Aorta (tissue), 5 donors: Measurements from ENCODE around the gene ANKRD18A. TPM values are rescaled to one million over a fixed set of nuclear protein-coding genes. Genes with fewer than 3 reads are reported as not detected.
"Not testable (repeated sequence)": the region's sequence is repeated elsewhere in the genome, so short reads cannot be mapped to it uniquely, and the experiment has no call there.

Source experiments
- ATAC-seq: fragments of 200-7000 bp; cut with Tn5 transposase; one replicate; pipeline ENCODE4 v1.9.1; 2022; ENCODE audit warnings: moderate library complexity; ENCODE audit not compliant: low FRiP score
- DNase-seq, 2 donors: peaks; one replicate each; pipeline ENCODE4 v3.0.0-alpha.2; 2020
- H3K27ac ChIP-seq, 2 donors: one replicate each; pipeline ENCODE4 v1.5.1; 2013; ENCODE audit warnings: low read length in 2 of 2, mild to moderate bottlenecking in 2 of 2, moderate library complexity in 2 of 2, control low read depth in 1 of 2, inconsistent platforms in 1 of 2, low read depth in 1 of 2
- H3K27me3 ChIP-seq, 2 donors: one replicate each; pipeline ENCODE4 v1.6.1; 2013; ENCODE audit warnings: control low read depth in 1 of 2, low read length in 1 of 2, mild to moderate bottlenecking in 1 of 2, moderate library complexity in 1 of 2; ENCODE audit not compliant: insufficient read depth in 2 of 2, control insufficient read depth in 1 of 2
- H3K36me3 ChIP-seq, 2 donors: one replicate each; pipeline ENCODE4 v1.6.1; 2013; ENCODE audit warnings: control low read depth in 1 of 2, low read length in 1 of 2, mild to moderate bottlenecking in 1 of 2; ENCODE audit not compliant: insufficient read depth in 2 of 2, control insufficient read depth in 1 of 2
- H3K4me1 ChIP-seq, 2 donors: one replicate each; pipeline ENCODE4 v1.6.1; 2013; ENCODE audit warnings: low read length in 2 of 2, control low read depth in 1 of 2, mild to moderate bottlenecking in 1 of 2, moderate library complexity in 1 of 2; ENCODE audit not compliant: insufficient read depth in 2 of 2, control insufficient read depth in 1 of 2
- H3K4me3 ChIP-seq, 2 donors: one replicate each; pipeline ENCODE4 v1.5.1; 2013; ENCODE audit warnings: low read length in 2 of 2, control low read depth in 1 of 2, mild to moderate bottlenecking in 1 of 2
- H3K9me3 ChIP-seq: one replicate; pipeline ENCODE4 v1.6.1; 2013; ENCODE audit warnings: mild to moderate bottlenecking, low read length; ENCODE audit not compliant: control insufficient read depth
- WGBS, 2 donors: extraction: QIAGEN DNeasy Blood & Tissue Kit; methylation state at CpG; one replicate each; pipeline ENCODE4 v1.1.7; 2013; 5-methylcytosine and 5-hydroxymethylcytosine counted together
- intact Hi-C, 2 donors: fragments of 100-400 bp; cut with DNase I; formaldehyde crosslinking; loops; one replicate each; pipeline versions ENCODE4 v1.14.2 to v1.15.0; 2022
- polyA plus RNA-seq, 2 donors: library from polyadenylated mRNA; stranded (reverse); fragments of 200-250 nt; gene quantifications; one replicate each; pipeline ENCODE4 v1.2.3, GENCODE V29; 2013
- total RNA-seq, 2 donors: library from RNA; stranded (reverse); fragmentation: NEBNext Ultra II Directional; extraction: Animal tissue kit (Norgen Biotek cat#: 25700); gene quantifications; one replicate each; pipeline ENCODE4 v1.2.1, GENCODE V29; 2021
- donor health status: healthy with polysubstance abuse.
- donor health status: Bipolar disorder and iron deficiency.
- donor health status: DM: no; HTN: no; CAD: no.
- donor health status: DM: no; HTN: no; CAD: no.
- donor health status: DM: yes; HTN: yes; CAD: no.

The ANKRD18A gene
- total and polyA plus RNA-seq, 4 donors = 0.06 to 0.18 TPM; not detected in 2

- intact Hi-C loops, H3K27ac ChIP-seq, H3K9me3 ChIP-seq, ATAC-seq, H3K4me3 ChIP-seq, H3K4me1 ChIP-seq, H3K36me3 ChIP-seq, H3K27me3 ChIP-seq, DNase-seq: not testable (repeated sequence)
- WGBS, 2 donors = 2 to 14% methylated on average over 2 of the region's 2 CpGs
Observed at GRCh38 chr9:38598029-38598745, 22.2 kb downstream of the ANKRD18A start.

DNA sequence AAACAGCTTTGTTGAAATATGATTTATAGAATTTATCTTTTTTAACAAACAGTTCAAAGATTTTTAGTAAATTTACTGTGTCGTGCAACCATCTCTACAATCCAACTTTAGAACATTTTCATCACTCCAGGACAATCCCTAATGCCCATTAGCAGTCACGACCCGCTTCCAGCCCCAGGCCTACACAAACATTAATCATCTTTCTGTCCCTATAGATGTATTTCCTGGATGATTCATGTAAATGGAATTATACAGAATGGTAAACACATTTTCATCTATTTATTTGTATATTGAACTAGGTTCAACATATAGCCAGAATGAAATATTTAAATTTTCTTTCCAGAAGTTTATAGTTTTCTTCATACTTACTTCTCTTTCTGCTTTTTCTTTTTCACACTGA, 25.3 kb downstream of the ANKRD18A start:
- WGBS, 2 donors = 76 to 86% methylated on average over 3 of the region's 3 CpGs
- H3K36me3 ChIP-seq, H3K9me3 ChIP-seq, intact Hi-C loops, DNase-seq, H3K4me3 ChIP-seq, H3K27me3 ChIP-seq, H3K4me1 ChIP-seq, H3K27ac ChIP-seq, ATAC-seq: not testable (repeated sequence)

GRCh38 chr9:38591346-38592063, 28.9 kb downstream of the ANKRD18A start:
- H3K9me3 ChIP-seq, ATAC-seq: not testable (repeated sequence)
- WGBS, 2 donors = 30 to 41% methylated on average over 9 of the region's 9 CpGs

DNA sequence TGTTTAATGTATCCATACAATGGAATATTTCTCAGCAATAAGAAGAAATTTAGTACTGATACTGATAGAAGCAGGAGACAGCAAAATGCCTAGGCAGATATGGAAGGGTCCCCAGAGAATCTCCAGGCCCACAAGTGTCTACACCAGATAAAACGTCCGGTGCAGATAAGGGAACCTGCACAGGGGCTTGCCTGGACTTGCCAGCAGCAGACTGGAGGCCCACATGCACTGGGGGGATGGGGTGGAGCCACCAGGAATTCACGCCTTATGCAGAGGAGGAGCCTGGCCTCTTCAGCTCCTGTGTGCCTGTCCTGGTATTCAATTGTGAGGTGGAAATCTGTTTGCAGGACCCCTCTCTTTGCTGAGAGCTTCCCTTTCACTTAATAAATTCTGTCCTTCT, 36.6 kb downstream of the ANKRD18A start:
- H3K36me3 ChIP-seq, intact Hi-C loops, H3K9me3 ChIP-seq, H3K4me3 ChIP-seq, H3K4me1 ChIP-seq, DNase-seq, ATAC-seq, H3K27me3 ChIP-seq, H3K27ac ChIP-seq: not testable (repeated sequence)
- 26 to 50% methylated on average over 3 of the region's 3 CpGs for WGBS, 2 donors

More at GRCh38 chr9:38591346-38592063, 28.9 kb downstream of the ANKRD18A start:
- H3K4me3 ChIP-seq, H3K27ac ChIP-seq, H3K27me3 ChIP-seq, intact Hi-C loops, H3K36me3 ChIP-seq, H3K4me1 ChIP-seq, DNase-seq: not testable (repeated sequence)

GRCh38 chr9:38580112-38580511, 40.3 kb downstream of the ANKRD18A start:
- H3K27ac ChIP-seq, H3K36me3 ChIP-seq, H3K4me1 ChIP-seq, H3K9me3 ChIP-seq, ATAC-seq, DNase-seq, intact Hi-C loops, H3K4me3 ChIP-seq, H3K27me3 ChIP-seq: not testable (repeated sequence)
- 82 to 86% methylated on average over 3 of the region's 3 CpGs for WGBS, 2 donors

GRCh38 chr9:38576181-38576580, 44.2 kb downstream of the ANKRD18A start:
- H3K27me3 ChIP-seq, H3K9me3 ChIP-seq, H3K36me3 ChIP-seq, H3K27ac ChIP-seq, ATAC-seq, intact Hi-C loops, DNase-seq, H3K4me1 ChIP-seq, H3K4me3 ChIP-seq: not testable (repeated sequence)
- WGBS, 2 donors = 24 to 32% methylated on average over 1 of the region's 1 CpG

- ATAC-seq, intact Hi-C loops, H3K27me3 ChIP-seq, H3K4me3 ChIP-seq, H3K4me1 ChIP-seq, H3K36me3 ChIP-seq, H3K9me3 ChIP-seq, DNase-seq, H3K27ac ChIP-seq: not testable (repeated sequence)
- 77% methylated on average over 1 of the region's 1 CpG; no CpG with 5 or more reads in 1 of the 2 donors for WGBS, 2 donors
Observed at GRCh38 chr9:38566048-38566447, 54.3 kb downstream of the ANKRD18A start.

- DNase-seq, H3K27me3 ChIP-seq, ATAC-seq, H3K4me1 ChIP-seq, H3K9me3 ChIP-seq, H3K36me3 ChIP-seq, H3K4me3 ChIP-seq, H3K27ac ChIP-seq, intact Hi-C loops: not testable (repeated sequence)
- 62 to 93% methylated on average over 2 of the region's 4 CpGs for WGBS, 2 donors
Observed at GRCh38 chr9:38565178-38565577, 55.2 kb downstream of the ANKRD18A start.

- intact Hi-C loops, H3K36me3 ChIP-seq, DNase-seq, H3K27me3 ChIP-seq, ATAC-seq, H3K4me1 ChIP-seq, H3K27ac ChIP-seq, H3K9me3 ChIP-seq, H3K4me3 ChIP-seq: not testable (repeated sequence)
- WGBS, 2 donors = 100% methylated on average over 1 of the region's 1 CpG; no CpG with 5 or more reads in 1 of the 2 donors
Observed at GRCh38 chr9:38563911-38564310, 56.5 kb downstream of the ANKRD18A start.
